GM12875 (cell line): ENCODE measurements around the gene CD63.

Experiments used
- H3K4me3 ChIP-seq: one replicate; pipeline ENCODE4 v1.5.1; 2011; ENCODE audit warnings: low read depth, low read length, control low read depth
- CTCF ChIP-seq: IDR thresholded peaks from 2 replicates; pipeline ENCODE4 v1.5.1; 2011; ENCODE audit warnings: low read depth, mild to moderate bottlenecking, control low read depth, inconsistent platforms, low read length, moderate library complexity, borderline replicate concordance; ENCODE audit not compliant: insufficient read depth

The CD63 gene

DNA sequence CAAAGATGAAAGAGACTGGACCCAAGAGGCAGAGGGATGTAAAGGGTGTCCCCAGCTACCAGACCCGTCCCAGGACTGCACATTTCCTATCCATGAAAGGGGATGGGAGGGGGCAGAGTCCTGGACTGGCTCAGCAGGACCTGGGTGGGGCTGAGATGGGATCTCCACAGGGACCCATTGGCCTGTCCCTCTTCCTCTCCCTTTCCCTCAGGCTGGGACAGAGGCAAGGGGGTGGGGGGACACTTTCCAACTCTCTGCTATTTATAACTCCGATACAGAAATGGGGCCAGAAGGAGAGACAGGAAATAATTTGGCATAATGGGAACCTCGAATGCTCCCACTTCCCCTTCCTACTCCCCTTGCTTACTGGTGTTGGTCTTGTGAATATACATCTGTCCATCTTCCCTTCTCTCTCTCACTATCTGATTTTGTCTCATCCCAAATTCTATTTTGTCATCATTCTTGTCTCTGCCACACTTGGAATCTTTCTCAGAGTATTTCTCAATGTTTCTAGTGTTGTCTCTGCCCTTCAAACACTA is 20.0 kb downstream of the CD63 start:
- H3K4me3 ChIP-seq = no peak overlapping the region
- TF ChIP-seq CTCF = no peak

- TF ChIP-seq CTCF = no peak
- H3K4me3 ChIP-seq = peak within 1 kb of the TSS; percentile 29
These were observed 20.7 kb downstream of the CD63 start, which contains the start of gene ITGA7 for GRCh38 chr12:55707841-55708694. Gene ITGA7, minus strand, starts transcription at chr12:55707904. Its CDS starts 222 bp downstream, at chr12:55707682.

- H3K4me3 ChIP-seq = peak overlapping the region; percentile 11
These were observed 21.6 kb downstream of the CD63 start for GRCh38 chr12:55707219-55707671.

GRCh38 chr12:55706568-55707218 is 22.1 kb downstream of the CD63 start:
- TF ChIP-seq CTCF = no peak

More at GRCh38 chr12:55707219-55707671, 21.6 kb downstream of the CD63 start:
- TF ChIP-seq CTCF = no peak

GRCh38 chr12:55705782-55706402 is 22.9 kb downstream of the CD63 start:
- peak; percentile 59; the same call in 1 of the 2 replicates for TF ChIP-seq CTCF
- H3K4me3 ChIP-seq = no peak overlapping the region

More at GRCh38 chr12:55706568-55707218, 22.1 kb downstream of the CD63 start:
- no peak overlapping the region for H3K4me3 ChIP-seq

DNA sequence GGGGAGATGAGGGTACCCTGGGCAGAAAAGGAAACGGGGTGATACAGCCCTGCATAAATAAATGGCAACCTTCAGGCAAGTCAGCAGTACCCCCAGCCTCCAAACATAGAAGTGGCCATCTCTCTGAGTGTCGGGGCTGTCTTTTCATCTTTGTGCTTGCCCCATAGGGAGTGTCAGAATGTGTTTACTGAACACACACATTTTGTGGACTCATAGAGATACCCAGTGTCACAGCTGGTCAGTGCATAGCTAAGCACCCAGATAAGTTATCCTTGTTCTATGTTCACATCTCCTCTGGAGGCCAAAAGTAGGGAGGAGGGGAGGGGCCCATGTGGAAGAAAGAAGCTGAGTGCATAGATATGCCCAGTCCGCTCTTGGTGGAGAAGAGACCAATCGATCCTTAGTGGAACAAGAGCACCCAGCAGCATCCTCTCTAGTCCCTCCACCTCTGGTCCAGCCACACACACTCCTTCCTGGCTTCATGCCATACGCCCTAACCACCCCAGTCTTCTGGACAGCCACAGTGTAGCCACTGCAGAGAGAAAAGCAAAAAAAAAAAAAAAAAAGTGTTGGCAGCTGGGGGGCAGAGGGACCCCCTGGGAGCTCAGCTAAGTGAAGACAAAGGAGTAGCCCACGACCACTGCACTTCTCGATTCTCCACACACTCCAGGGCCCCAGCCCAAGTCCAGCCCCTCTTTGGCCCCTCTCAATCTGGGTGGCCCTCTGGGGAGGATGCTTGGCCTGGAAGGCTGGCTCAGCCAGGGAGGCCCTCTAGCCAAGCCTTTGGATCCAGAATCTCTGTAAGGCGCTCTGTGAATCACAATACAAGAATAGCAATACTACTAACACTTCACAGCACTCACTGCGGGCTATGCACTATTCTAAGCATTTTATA is 23.7 kb downstream of the CD63 start:
- TF ChIP-seq CTCF = no peak
- H3K4me3 ChIP-seq = no peak overlapping the region
